NCI-H446 (cell line): Measurements from ENCODE around the gene PLEKHA4.

Experiments used
- DNase-seq, 2 experiments: peaks; one replicate each; lab custom pipeline; 2025; lab: John Stamatoyannopoulos, UW

The PLEKHA4 gene

DNA sequence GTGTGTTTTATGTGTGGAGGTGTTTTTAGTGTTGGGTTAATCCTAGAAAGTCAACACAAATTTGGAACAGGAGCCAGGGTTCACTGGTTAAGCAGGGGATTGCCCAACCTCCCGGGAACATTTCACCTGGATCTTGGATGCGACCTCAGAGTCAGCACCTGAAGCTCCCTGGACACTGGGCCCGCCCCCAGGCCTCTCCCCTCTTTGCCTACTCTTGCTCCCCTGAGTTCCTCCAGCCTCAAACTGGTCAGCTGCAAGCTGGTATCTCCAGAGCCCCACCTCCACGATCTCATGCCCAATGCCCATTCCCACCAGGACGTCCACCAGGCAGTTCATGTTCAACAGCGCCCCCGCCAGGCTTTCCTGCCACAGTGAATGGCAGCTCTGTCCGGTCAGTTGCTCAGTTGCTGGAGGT lies 41.8 kb downstream of the PLEKHA4 start:
- no peak for DNase-seq

DNA sequence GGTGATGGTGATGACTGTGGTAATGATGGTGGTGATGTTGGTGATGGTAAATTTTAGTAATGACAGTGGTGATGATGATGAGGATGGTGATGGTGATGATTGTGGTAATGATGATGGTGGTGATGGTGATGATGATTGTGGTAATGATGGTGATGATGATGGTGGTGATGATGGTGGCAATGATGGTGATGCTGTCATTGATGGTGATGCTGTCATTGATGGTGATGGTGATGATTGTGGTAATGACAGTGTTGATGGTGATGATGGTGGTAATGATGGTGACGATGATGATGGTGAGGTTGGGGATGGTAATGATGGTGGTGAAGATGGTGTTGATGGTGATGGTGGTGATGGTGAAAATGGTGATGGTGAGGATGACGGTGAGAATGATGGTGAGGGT lies 45.9 kb downstream of the PLEKHA4 start:
- DNase-seq: no peak

GRCh38 chr19:48821633-48822032 lies 46.8 kb downstream of the PLEKHA4 start:
- no peak for DNase-seq

GRCh38 chr19:48819366-48819816 lies 49.0 kb downstream of the PLEKHA4 start:
- DNase-seq: peak; percentile 46 to 85

DNA sequence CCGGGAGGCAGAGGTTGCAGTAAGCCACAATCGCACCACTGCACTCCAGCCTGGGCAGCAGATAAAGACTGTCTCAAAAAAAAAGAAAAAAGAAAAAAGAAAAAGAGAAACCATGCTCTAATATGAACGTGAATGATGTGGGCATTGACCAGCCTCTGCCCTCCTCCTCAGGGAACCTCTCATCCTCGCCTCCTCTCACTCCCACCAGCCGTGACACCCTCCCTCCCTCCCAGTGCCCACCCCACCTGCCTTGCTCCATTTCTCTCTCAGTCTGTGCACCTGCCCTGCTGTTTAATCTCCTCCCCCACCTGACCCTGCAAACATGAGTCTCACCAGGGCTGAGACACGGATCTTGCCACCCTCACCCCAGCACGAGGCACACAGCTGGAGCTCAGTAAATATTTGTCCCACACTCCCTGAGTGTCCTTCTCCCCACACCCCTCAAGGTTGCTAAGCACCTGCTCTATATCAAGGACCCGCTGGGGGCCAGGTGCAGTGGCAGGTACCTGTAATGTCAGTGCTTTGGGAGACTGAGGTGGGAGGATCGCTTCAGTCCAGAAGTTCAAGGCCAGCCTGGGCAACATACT lies 50.1 kb downstream of the PLEKHA4 start:
- DNase-seq: no peak

- DNase-seq: no peak
Measured at GRCh38 chr19:48817585-48818124, 50.8 kb downstream of the PLEKHA4 start.

- no peak for DNase-seq
Measured at GRCh38 chr19:48815870-48816501, 52.4 kb downstream of the PLEKHA4 start.

DNA sequence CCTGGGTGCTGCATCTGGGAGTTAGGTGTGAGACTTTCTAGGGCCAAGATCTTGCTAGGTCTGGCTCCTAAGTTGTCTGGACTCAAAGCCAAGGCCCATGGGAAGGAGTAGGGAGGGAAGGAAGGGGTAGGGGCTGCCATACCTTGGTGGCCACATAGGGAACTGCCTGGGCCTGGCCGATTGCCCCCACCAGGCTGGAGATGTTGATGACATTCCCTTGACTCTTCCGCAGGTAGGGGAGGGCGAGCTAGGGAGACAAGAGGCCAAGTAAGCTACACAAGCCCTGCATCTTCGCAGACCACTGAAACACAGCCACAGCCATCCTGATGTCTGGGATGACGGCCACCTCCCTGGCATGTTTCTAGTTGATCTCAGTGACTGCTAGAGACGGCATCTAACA lies 53.5 kb downstream of the PLEKHA4 start:
- DNase-seq: no peak

GRCh38 chr19:48813123-48813913 lies 55.1 kb downstream of the PLEKHA4 start:
- no peak for DNase-seq

GRCh38 chr19:48812094-48812929 lies 56.1 kb downstream of the PLEKHA4 start:
- peak in 1 of 2 experiments; percentile 56 for DNase-seq

GRCh38 chr19:48810151-48810550 lies 58.3 kb downstream of the PLEKHA4 start:
- no peak for DNase-seq

GRCh38 chr19:48807590-48808308 lies 60.7 kb downstream of the PLEKHA4 start:
- DNase-seq: no peak

GRCh38 chr19:48806818-48807589 lies 61.4 kb downstream of the PLEKHA4 start:
- peak in 1 of 2 experiments; percentile 60 for DNase-seq

DNA sequence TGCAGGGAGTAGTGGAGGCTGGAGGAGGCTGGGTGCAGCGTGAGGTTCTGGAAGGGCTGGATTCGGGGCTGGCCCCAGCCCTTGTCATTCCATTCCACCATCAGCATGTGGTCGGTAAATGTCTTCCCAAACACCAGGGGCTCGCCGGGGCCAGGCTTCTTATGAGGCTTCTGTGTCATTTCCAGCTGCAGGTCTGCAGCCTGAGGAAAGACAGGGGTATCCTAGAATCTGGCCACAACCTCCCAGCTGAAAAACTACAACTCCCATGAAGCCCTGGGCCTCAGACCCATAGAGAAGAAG lies 61.9 kb downstream of the PLEKHA4 start:
- peak in 1 of 2 experiments; percentile 31 for DNase-seq

DNA sequence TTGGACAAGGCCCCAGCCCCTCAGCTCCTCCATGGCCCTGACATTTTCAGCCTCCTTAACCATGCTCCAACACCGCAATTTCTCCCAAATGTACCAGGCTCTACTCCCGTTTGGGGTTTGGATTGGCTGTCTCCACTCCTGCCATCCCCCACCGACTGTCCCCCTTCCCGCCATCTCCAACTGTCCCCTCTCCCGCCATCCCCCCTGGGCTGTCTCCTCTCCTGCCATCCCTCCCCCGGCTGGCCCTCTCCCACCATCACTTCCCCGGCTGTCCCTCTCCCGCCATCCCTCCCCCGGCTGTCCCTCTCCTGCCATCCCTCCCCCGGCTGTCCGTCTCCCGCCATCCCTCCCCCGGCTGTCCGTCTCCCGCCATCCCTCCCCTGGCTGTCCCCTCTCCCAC lies 63.0 kb downstream of the PLEKHA4 start:
- no peak for DNase-seq

DNA sequence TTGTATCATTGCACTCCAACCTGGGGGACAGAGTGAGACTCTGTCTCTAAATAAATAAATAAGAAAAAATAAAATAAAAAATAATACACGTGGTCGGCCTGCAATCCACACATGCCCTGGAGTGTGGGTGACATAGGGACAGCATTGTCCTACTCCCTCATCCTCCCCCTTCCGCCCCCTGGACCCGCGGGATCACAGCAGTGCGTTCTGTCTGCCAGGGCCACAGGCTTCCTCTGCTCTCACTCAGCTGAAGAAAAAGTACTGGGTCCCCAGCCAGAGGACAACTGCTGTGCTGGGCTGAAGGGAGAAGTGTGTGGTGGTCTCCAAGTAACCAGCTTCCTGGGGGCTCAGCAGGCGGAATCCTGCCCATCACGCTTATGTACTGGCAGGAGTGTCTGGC lies 63.9 kb downstream of the PLEKHA4 start:
- no peak for DNase-seq

DNA sequence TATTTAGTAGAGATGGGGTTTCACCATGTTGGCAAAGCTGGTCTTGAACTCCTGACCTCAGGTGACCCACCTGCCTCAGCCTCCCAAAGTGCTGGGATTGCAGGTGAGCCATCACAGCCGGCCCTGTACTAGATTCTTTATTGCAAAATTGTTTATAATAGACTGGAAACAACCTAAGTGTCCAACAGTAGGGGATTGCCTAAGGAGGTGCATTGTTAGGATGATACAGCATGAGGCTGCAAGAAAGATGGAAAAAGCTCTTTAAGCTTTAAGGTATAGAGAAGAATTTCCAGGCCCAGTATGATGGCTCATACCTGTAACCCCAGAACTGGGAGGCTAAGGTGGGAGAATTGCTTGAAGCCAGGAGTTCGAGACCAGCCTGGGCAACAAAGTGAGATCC lies 65.8 kb downstream of the PLEKHA4 start:
- no peak for DNase-seq

DNA sequence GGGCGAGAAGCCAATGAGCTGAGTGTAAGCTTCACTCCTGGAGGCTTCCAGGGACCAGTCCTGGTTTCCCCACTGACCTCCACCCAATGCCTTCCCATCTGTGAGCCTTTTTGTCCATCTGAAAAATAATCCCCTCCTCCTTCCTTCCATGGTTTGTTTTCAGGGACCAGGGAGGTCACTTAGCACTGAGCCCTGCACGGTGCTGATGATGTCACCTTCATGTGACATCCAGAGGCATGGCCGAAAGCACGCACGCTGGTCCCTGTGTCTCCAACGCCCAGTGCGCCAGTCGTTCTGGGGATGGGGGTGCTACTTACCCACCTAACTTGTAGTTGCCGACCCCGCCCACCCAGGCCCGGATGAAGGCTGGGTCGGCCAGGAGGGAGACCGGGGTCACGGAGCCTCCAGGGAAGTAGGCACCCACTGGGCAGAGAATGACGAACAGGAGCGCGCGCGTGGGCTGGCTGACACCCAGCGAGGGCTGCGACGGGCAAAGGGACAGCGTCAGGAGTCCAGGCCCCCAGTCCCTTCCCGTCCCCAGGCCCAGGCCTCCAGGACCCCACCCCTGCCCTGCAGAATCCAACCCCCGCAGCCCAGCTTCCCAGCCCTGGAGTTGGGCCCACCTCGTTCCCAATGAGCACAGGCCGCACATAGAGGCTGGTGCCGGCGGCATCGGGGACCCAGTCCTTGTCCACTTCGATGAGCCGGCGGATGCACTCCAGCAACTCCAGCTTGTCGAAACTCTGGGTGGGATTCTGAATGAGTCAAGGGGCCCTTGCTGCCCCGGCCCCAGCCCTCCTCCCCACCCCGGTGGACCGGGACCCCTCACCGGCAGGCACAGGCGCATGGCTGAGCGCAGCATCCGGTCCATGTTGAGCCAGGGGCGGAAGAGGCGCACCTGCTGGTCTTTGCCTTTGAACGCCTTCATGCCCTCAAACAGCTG lies 68.8 kb downstream of the PLEKHA4 start:
- DNase-seq: no peak

DNA sequence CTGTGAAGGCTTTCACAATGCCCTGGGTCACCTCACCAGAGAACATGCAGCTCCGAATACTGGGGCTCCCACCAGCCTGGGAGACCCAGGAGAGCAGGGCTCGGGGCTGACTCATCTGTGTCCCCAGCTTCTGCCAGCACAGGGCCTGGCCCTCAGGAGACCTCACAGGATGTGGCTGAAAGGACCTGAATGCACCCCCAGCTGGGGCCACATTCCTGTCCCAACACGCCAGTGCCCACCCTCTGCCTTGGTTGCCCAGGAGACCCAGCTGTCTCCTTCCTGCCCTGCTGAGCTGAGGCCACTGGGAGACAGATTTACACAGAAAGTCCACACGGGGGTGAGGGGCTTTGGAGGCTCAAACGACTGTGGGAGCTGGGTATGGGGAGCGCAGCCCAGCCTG lies 69.5 kb downstream of the PLEKHA4 start:
- no peak for DNase-seq

- DNase-seq: no peak
Measured at GRCh38 chr19:48797103-48797502, 71.3 kb downstream of the PLEKHA4 start.
